Panc1 (cell line): ENCODE measurements around the gene WWOX.

Experiments
- CTCF ChIP-seq: fragments of 450-650 bp; IDR thresholded peaks from 2 replicates; pipeline ENCODE4 v1.5.1; 2017; ENCODE audit warnings: mild to moderate bottlenecking
- REST ChIP-seq, 2 experiments: IDR thresholded peaks; 2 replicates each; pipeline ENCODE4 v1.6.1; 2011 to 2012; ENCODE audit warnings: low read depth in 2 of 2, control low read depth in 1 of 2, low read length in 1 of 2, mild to moderate bottlenecking in 1 of 2, moderate library complexity in 1 of 2; ENCODE audit not compliant: insufficient read depth in 1 of 2

- TF ChIP-seq CTCF, result no peak
- no peak for TF ChIP-seq REST (IDR thresholded peaks at IDR 0.05; ENCODE audit: insufficient read depth in 1 of 2, low read depth in 2 of 2, low read length in 1 of 2)
Measured at GRCh38 chr16:78607465-78607864, 508.0 kb downstream of the WWOX start.
